GM18508 (cell line): ENCODE measurements around the gene LDB2.

Experiments
- ATAC-seq: cut with Tn5 transposase; IDR thresholded peaks from one replicate; pipeline ENCODE4 v1.9.1; 2021; ENCODE audit warnings: moderate number of reproducible peaks; ENCODE audit not compliant: insufficient read depth, unreplicated experiment

The LDB2 gene

GRCh38 chr4:16521156-16521915, 377.1 kb downstream of the LDB2 start:
- ATAC-seq = no peak

- no peak for ATAC-seq
Observed at GRCh38 chr4:16516796-16517439, 381.5 kb downstream of the LDB2 start.

GRCh38 chr4:16513876-16514275, 384.6 kb downstream of the LDB2 start:
- no peak for ATAC-seq

GRCh38 chr4:16508968-16509367, 389.5 kb downstream of the LDB2 start:
- ATAC-seq = no peak

GRCh38 chr4:16505726-16506125, 392.7 kb downstream of the LDB2 start:
- ATAC-seq = no peak

GRCh38 chr4:16505267-16505666, 393.2 kb downstream of the LDB2 start:
- ATAC-seq = no peak

- no peak for ATAC-seq
Observed at GRCh38 chr4:16503421-16504100, 394.9 kb downstream of the LDB2 start.

GRCh38 chr4:16498978-16499377, 399.5 kb downstream of the LDB2 start:
- no peak for ATAC-seq

GRCh38 chr4:16496501-16496900, 401.9 kb downstream of the LDB2 start:
- ATAC-seq = no peak

- ATAC-seq = no peak
Observed at GRCh38 chr4:16492872-16493271, 405.6 kb downstream of the LDB2 start.

- ATAC-seq = no peak
Observed at GRCh38 chr4:16489226-16489625, 409.2 kb downstream of the LDB2 start.

- ATAC-seq = no peak
Observed at GRCh38 chr4:16488084-16488483, 410.4 kb downstream of the LDB2 start.

GRCh38 chr4:16484711-16485110, 413.7 kb downstream of the LDB2 start:
- ATAC-seq = no peak

- ATAC-seq = no peak
Observed at GRCh38 chr4:16483540-16483939, 414.9 kb downstream of the LDB2 start.

GRCh38 chr4:16480011-16480410, 418.4 kb downstream of the LDB2 start:
- no peak for ATAC-seq

GRCh38 chr4:16472537-16472936, 425.9 kb downstream of the LDB2 start:
- no peak for ATAC-seq

GRCh38 chr4:16467061-16467460, 431.4 kb downstream of the LDB2 start:
- ATAC-seq = no peak

GRCh38 chr4:16466581-16466980, 431.9 kb downstream of the LDB2 start:
- no peak for ATAC-seq

GRCh38 chr4:16464651-16465050, 433.8 kb downstream of the LDB2 start:
- no peak for ATAC-seq

- no peak for ATAC-seq
Observed at GRCh38 chr4:16462656-16463055, 435.8 kb downstream of the LDB2 start.

- ATAC-seq = no peak
Observed at GRCh38 chr4:16461362-16461761, 437.1 kb downstream of the LDB2 start.
